ENCODE results near the gene NUP93.
A peak's percentile ranks its signal among the peaks of the same experiment; 100 is the strongest.

Gene NUP93

DNA sequence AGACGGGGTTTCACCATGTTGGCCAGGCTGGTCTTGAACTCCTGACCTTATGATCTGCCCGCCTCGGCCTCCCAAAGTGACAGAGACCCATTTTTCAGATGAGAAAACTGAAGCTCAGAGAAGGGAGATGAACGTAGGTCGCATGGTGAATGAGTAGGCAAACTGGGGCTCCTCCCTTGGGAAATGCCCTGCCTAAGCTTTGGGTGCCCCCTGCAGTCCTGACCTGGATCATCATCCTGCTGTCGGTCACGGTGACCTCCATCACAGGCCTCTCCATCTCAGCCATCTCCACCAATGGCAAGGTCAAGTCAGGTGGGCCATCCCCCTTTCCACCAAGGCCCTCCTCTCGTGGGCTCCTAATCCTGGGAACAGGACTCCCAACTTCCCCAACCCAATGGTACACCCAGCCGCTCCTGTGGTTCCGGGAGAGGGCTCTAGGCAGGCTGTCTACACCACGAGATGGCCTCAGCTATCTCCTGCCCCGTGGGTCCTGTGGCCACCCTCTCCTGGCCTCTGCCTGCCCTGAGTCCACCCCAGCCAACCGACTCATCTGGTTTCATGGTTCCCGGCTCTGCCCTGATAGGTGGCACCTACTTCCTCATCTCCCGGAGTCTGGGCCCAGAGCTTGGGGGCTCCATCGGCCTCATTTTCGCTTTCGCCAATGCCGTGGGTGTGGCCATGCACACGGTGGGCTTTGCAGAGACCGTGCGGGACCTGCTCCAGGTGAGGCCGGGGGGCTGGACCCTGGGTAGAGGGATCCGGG is 139.8 kb downstream of the NUP93 start:
- Histone ChIP-seq H3K4me2 (ENCODE audit: low read depth, low read length, poor library complexity, severe bottlenecking) (no peak overlapping the region), H3K9me2 (replicated peaks; ENCODE audit: low read depth, low read length) (no peaks in the 10 kb centered on the region), H4K20me1 (ENCODE audit: insufficient read depth, low read length, poor library complexity, severe bottlenecking) (no peaks in the 10 kb centered on the region), H3K9ac (ENCODE audit: low read depth, low read length, poor library complexity, severe bottlenecking) (no peak overlapping the region), H2AFZ (ENCODE audit: low read length) (no peak overlapping the region), H3K79me2 (ENCODE audit: insufficient read depth, low read length) (no peaks in the 10 kb centered on the region), H3K4me1 (ENCODE audit: insufficient read depth, low read length, poor library complexity, severe bottlenecking) (no peaks in the 10 kb centered on the region), H3F3A (ENCODE audit: low read depth) (no peaks in the 10 kb centered on the region), H3K9me3 (ENCODE audit: insufficient read depth, low read depth, low read length) (no peaks in the 10 kb centered on the region), H3K36me3 (ENCODE audit: insufficient read depth, low read length) (no peaks in the 10 kb centered on the region), H3K27me3 (ENCODE audit: insufficient read depth, low read length, poor library complexity, severe bottlenecking) (no peaks in the 10 kb centered on the region), H3K4me3 (ENCODE audit: low read length, poor library complexity, severe bottlenecking) (no peak overlapping the region)
- TF ChIP-seq, protein P1, sequence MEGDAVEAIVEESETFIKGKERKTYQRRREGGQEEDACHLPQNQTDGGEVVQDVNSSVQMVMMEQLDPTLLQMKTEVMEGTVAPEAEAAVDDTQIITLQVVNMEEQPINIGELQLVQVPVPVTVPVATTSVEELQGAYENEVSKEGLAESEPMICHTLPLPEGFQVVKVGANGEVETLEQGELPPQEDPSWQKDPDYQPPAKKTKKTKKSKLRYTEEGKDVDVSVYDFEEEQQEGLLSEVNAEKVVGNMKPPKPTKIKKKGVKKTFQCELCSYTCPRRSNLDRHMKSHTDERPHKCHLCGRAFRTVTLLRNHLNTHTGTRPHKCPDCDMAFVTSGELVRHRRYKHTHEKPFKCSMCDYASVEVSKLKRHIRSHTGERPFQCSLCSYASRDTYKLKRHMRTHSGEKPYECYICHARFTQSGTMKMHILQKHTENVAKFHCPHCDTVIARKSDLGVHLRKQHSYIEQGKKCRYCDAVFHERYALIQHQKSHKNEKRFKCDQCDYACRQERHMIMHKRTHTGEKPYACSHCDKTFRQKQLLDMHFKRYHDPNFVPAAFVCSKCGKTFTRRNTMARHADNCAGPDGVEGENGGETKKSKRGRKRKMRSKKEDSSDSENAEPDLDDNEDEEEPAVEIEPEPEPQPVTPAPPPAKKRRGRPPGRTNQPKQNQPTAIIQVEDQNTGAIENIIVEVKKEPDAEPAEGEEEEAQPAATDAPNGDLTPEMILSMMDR (conservative IDR thresholded peaks at IDR 0.05; ENCODE audit: low read length): peak; percentile 52
- TF ChIP-seq EZH2phosphoT487 (IDR thresholded peaks at IDR 0.05; ENCODE audit: borderline replicate concordance): no peak

DNA sequence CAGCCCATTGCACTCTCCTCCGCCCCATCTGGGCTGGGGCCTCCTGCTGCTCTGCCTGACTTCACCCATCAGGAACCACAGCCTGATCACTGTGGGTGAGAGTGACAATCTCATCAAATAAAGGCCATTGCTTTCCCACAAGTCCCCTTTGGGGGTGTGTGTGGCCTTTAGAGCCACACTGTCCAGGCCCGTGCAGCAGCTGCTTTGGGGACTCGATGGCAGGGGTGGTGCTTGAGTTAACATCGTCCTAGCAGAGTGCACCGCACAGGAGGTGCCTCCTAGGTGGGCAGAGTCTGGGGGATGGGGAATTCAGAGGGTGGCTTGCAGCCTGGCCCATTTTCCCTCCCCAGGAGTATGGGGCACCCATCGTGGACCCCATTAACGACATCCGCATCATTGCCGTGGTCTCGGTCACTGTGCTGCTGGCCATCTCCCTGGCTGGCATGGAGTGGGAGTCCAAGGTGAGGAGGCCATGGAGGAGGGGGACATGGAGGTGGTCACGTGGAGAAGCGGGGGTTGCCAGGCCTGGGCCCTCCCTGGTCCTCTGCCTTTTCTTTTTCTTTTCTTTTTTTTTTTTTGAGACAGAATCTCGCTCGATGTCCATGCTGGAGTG is 140.5 kb downstream of the NUP93 start:
- no peak overlapping the region for H3K4me3 ChIP-seq (ENCODE audit: low read length, poor library complexity, severe bottlenecking)
- no peaks in the 10 kb centered on the region for H3K9me2 ChIP-seq (replicated peaks; ENCODE audit: low read depth, low read length)
- no peaks in the 10 kb centered on the region for H3K4me1 ChIP-seq (ENCODE audit: insufficient read depth, low read length, poor library complexity, severe bottlenecking)
- H3K9ac ChIP-seq (ENCODE audit: low read depth, low read length, poor library complexity, severe bottlenecking): no peak overlapping the region
- H4K20me1 ChIP-seq (ENCODE audit: insufficient read depth, low read length, poor library complexity, severe bottlenecking): no peaks in the 10 kb centered on the region
- no peak overlapping the region for H3K4me2 ChIP-seq (ENCODE audit: low read depth, low read length, poor library complexity, severe bottlenecking)
- H3K27me3 ChIP-seq (ENCODE audit: insufficient read depth, low read length, poor library complexity, severe bottlenecking): no peaks in the 10 kb centered on the region
- no peaks in the 10 kb centered on the region for H3F3A ChIP-seq (ENCODE audit: low read depth)
- no peak for TF ChIP-seq EZH2phosphoT487 (IDR thresholded peaks at IDR 0.05; ENCODE audit: borderline replicate concordance)
- TF ChIP-seq, protein P1 (conservative IDR thresholded peaks at IDR 0.05; ENCODE audit: low read length): no peak
- no peaks in the 10 kb centered on the region for H3K9me3 ChIP-seq (ENCODE audit: insufficient read depth, low read depth, low read length)
- H2AFZ ChIP-seq (ENCODE audit: low read length): no peak overlapping the region
- H3K79me2 ChIP-seq (ENCODE audit: insufficient read depth, low read length): no peaks in the 10 kb centered on the region
- H3K36me3 ChIP-seq (ENCODE audit: insufficient read depth, low read length): no peaks in the 10 kb centered on the region

DNA sequence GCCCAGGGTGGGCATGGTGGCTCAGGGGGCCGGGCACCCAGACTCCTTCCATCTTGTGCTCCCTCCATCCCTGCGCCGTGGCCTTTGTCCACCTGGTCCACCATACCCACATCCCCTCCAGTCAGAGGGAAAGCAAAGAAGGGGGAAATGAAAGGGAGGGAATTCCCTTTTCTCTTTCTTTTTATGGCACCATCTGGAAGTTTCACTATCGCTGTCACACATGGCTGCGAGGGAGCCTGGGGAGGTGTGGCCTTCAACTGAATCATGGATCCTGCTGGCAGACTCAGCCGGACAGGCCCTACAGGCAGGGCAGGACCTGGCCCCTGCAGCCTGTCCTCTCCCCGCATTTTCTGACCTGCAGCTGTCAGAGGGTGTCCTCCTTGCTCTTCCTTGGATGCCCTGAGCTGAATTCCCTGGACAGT is 141.3 kb downstream of the NUP93 start:
- Histone ChIP-seq H3K9me2 (replicated peaks; ENCODE audit: low read depth, low read length) (no peaks in the 10 kb centered on the region), H3K9me3 (ENCODE audit: insufficient read depth, low read depth, low read length) (no peaks in the 10 kb centered on the region)
- TF ChIP-seq EZH2phosphoT487 (IDR thresholded peaks at IDR 0.05; ENCODE audit: borderline replicate concordance): no peak
- TF ChIP-seq, protein P1 (conservative IDR thresholded peaks at IDR 0.05; ENCODE audit: low read length): no peak

More for the DNA sequence above, 141.3 kb downstream of the NUP93 start:
- no peak overlapping the region for H3K4me3 ChIP-seq (ENCODE audit: low read length, poor library complexity, severe bottlenecking)
- H4K20me1 ChIP-seq (ENCODE audit: insufficient read depth, low read length, poor library complexity, severe bottlenecking): no peaks in the 10 kb centered on the region
- no peak overlapping the region for H3K4me2 ChIP-seq (ENCODE audit: low read depth, low read length, poor library complexity, severe bottlenecking)
- H3K79me2 ChIP-seq (ENCODE audit: insufficient read depth, low read length): no peaks in the 10 kb centered on the region
- no peaks in the 10 kb centered on the region for H3K27me3 ChIP-seq (ENCODE audit: insufficient read depth, low read length, poor library complexity, severe bottlenecking)
- H3K4me1 ChIP-seq (ENCODE audit: insufficient read depth, low read length, poor library complexity, severe bottlenecking): no peaks in the 10 kb centered on the region
- H3F3A ChIP-seq (ENCODE audit: low read depth): no peaks in the 10 kb centered on the region
- H3K9ac ChIP-seq (ENCODE audit: low read depth, low read length, poor library complexity, severe bottlenecking): no peak overlapping the region
- no peaks in the 10 kb centered on the region for H3K36me3 ChIP-seq (ENCODE audit: insufficient read depth, low read length)
- no peak overlapping the region for H2AFZ ChIP-seq (ENCODE audit: low read length)

All from Loucy (cell line).